OCI-LY7 (cell line): Measurements from ENCODE around the gene PRAF2. TPM values are rescaled to one million over a fixed set of nuclear protein-coding genes. Genes with fewer than 3 reads are reported as not detected.
A peak's percentile ranks its signal among the peaks of the same experiment; 100 is the strongest.

Experiments used
- BruUV-seq: library from RNA; stranded (reverse); fragments of 400-500 nt; replicated peaks from 2 replicates; lab custom pipeline; 2021; lab: Mats Ljungman, UMichigan
- CTCF ChIA-PET: fragments of 300-600 bp; sonication (Branson Sonifier 250); formaldehyde crosslinking; loops from one replicate; lab custom pipeline; 2022; ENCODE audit warnings: antibody characterized with exemption; ENCODE audit not compliant: unreplicated experiment; lab: Charles Lee
- POLR2A ChIA-PET: fragments of 300-600 bp; sonication (Branson Sonifier 250); formaldehyde crosslinking; loops from one replicate; lab custom pipeline; 2022; ENCODE audit warnings: antibody characterized with exemption; lab: Charles Lee
- DNase-seq: peaks from one replicate; pipeline ENCODE4 v3.0.0-alpha.2; 2015; ENCODE audit warnings: low spot score
- H2AFZ ChIP-seq: fragments of 200-600 bp; sonication (generic), shearing (Covaris generic); 2 replicates; pipeline ENCODE4 v1.6.1; 2014; ENCODE audit warnings: mild to moderate bottlenecking, antibody characterized with exemption, low read length, moderate library complexity
- H3K27ac ChIP-seq: fragments of 200-600 bp; sonication (generic); 2 replicates; pipeline ENCODE4 v1.5.1; 2014; ENCODE audit warnings: mixed run types, low read depth, mild to moderate bottlenecking, moderate library complexity, low read length, inconsistent platforms; ENCODE audit not compliant: poor library complexity, severe bottlenecking
- H3K36me3 ChIP-seq: fragments of 200-600 bp; sonication (generic); 2 replicates; pipeline ENCODE4 v1.6.1; 2014; ENCODE audit warnings: mild to moderate bottlenecking, antibody characterized with exemption, low read length, moderate library complexity, mixed read lengths; ENCODE audit not compliant: insufficient read depth
- H3K4me1 ChIP-seq: fragments of 200-600 bp; sonication (generic); 2 replicates; pipeline ENCODE4 v1.5.1; 2014; ENCODE audit warnings: mild to moderate bottlenecking, low read length; ENCODE audit not compliant: insufficient read depth, poor library complexity, severe bottlenecking
- H3K4me2 ChIP-seq: fragments of 200-600 bp; sonication (generic); 2 replicates; pipeline ENCODE4 v1.6.1; 2014; ENCODE audit warnings: mild to moderate bottlenecking, low read length
- H3K4me3 ChIP-seq: fragments of 200-600 bp; sonication (generic); 2 replicates; pipeline ENCODE4 v1.5.1; 2014; ENCODE audit warnings: mild to moderate bottlenecking, low read depth, low read length; ENCODE audit not compliant: poor library complexity, severe bottlenecking
- H3K79me2 ChIP-seq: fragments of 200-600 bp; sonication (generic); 2 replicates; pipeline ENCODE4 v1.6.1; 2016; ENCODE audit warnings: low read depth, mild to moderate bottlenecking, low read length, moderate library complexity, mixed read lengths; ENCODE audit not compliant: insufficient read depth
- H3K9me2 ChIP-seq: fragments of 200-600 bp; sonication (generic); 2 replicates; pipeline ENCODE4 v1.6.1; 2016; ENCODE audit warnings: mild to moderate bottlenecking, low read length, mixed read lengths; ENCODE audit not compliant: insufficient read depth
- H3K9me3 ChIP-seq: fragments of 200-600 bp; sonication (generic); 2 replicates; pipeline ENCODE4 v1.6.1; 2014; ENCODE audit warnings: mild to moderate bottlenecking, mixed run types, low read length, mixed read lengths
- H4K20me1 ChIP-seq: fragments of 200-600 bp; sonication (generic); 2 replicates; pipeline ENCODE4 v1.6.1; 2014; ENCODE audit warnings: mild to moderate bottlenecking, antibody characterized with exemption, low read length, moderate library complexity, mixed read lengths; ENCODE audit not compliant: insufficient read depth
- CTCF ChIP-seq: fragments of 200-600 bp; sonication (generic); conservative IDR thresholded peaks from 2 replicates; pipeline ENCODE4 v1.5.1; 2014; ENCODE audit warnings: mild to moderate bottlenecking, antibody characterized with exemption, low read length, moderate library complexity, mixed read lengths
- EZH2phosphoT487 ChIP-seq: fragments of 200-600 bp; sonication (generic); IDR thresholded peaks from 2 replicates; pipeline ENCODE4 v1.6.1; 2018; ENCODE audit warnings: low read depth, borderline replicate concordance, mild to moderate bottlenecking, mixed run types, antibody characterized with exemption, low read length, moderate library complexity, mixed read lengths
- intact Hi-C: fragments of 100-400 bp; cut with micrococcal nuclease; formaldehyde crosslinking; loops from one replicate; pipeline ENCODE4 v1.10.0; 2022; ENCODE audit not compliant: unreplicated experiment
- total RNA-seq, 2 experiments: library from RNA; depleted of rRNA in 1 of 2; stranded (reverse); fragments of >200 nt in 1 of 2; shearing (Covaris generic) in 1 of 2; gene quantifications; 2 replicates each; pipeline ENCODE4 v1.2.3, GENCODE V29; 2014 to 2022

Gene PRAF2
- total RNA-seq, 2 experiments from 2014 or later = 2.3 to 20.3 TPM

- intact Hi-C loops = loop anchor here (2.0 to 5.0 kb wide), 4 partner anchors 41 to 146 kb away; partner anchors contain the start of genes GRIPAP1, PIM2, PQBP1 and TIMM17B
- Histone ChIP-seq H3K9me2 (no peaks in the 10 kb centered on the region), H3K27ac (peak within 1 kb of the TSS; percentile 55), H3K4me1 (peaks cover 45% of the 10 kb centered on the region), H3K9me3 (no peaks in the 10 kb centered on the region), H3K36me3 (peaks cover 10% of the 10 kb centered on the region), H4K20me1 (no peaks in the 10 kb centered on the region), H3K4me2 (peak within 1 kb of the TSS; percentile 92), H3K4me3 (peak within 1 kb of the TSS; percentile 84), H3K79me2 (peaks cover 13% of the 10 kb centered on the region; the same call in 1 of the 2 replicates), H2AFZ (peak within 1 kb of the TSS; percentile 94)
- TF ChIP-seq CTCF (peak; percentile 73), EZH2phosphoT487 (no peak)
- no TSS peak for BruUV-seq
- peak; percentile 98 for DNase-seq
- CTCF ChIA-PET = interaction anchor here (0.6 kb wide), 3 partner anchors 54 to 241 kb away, joined by 3 to 5 read pairs (median 4); partner anchors contain the start of gene HDAC6
- POLR2A ChIA-PET = interaction anchor here (1.4 to 3.3 kb wide), 3 partner anchors 41 to 101 kb away, joined by 3 to 12 read pairs (median 3); no protein-coding TSS in a partner anchor
These were observed 30.4 kb downstream of the PRAF2 start, which contains the start of gene TFE3 for GRCh38 chrX:49043220-49043986. TFE3 (minus strand) TSS chrX:49043357; CDS start chrX:49043226, 131 bp downstream.

GRCh38 chrX:49042581-49043219 is 31.1 kb downstream of the PRAF2 start:
- peaks cover 45% of the 10 kb centered on the region for H3K4me1 ChIP-seq
- no peaks in the 10 kb centered on the region for H3K9me2 ChIP-seq
- peak overlapping the region; percentile 84 for H3K4me3 ChIP-seq
- CTCF ChIA-PET = interaction anchor here (0.6 kb wide), 1 partner anchor 54 kb away, joined by 5 read pairs; no protein-coding TSS in a partner anchor
- intact Hi-C loops = loop anchor here (2.0 to 5.0 kb wide), 4 partner anchors 40 to 145 kb away; partner anchors contain the start of genes GRIPAP1, PIM2, PQBP1 and TIMM17B
- H3K9me3 ChIP-seq = no peaks in the 10 kb centered on the region
- peaks cover 13% of the 10 kb centered on the region; the same call in 1 of the 2 replicates for H3K79me2 ChIP-seq
- POLR2A ChIA-PET = interaction anchor here (0.6 to 3.3 kb wide), 5 partner anchors 40 to 100 kb away, joined by 3 to 12 read pairs (median 3); partner anchors contain the start of gene GRIPAP1
- no peaks in the 10 kb centered on the region for H4K20me1 ChIP-seq
- no peak for TF ChIP-seq CTCF
- TF ChIP-seq EZH2phosphoT487 = no peak
- peaks cover 17% of the 10 kb centered on the region for H3K36me3 ChIP-seq
- H3K4me2 ChIP-seq = peak overlapping the region; percentile 92
- BruUV-seq = no TSS peak
- H3K27ac ChIP-seq = peak overlapping the region; percentile 55
- no peak overlapping the region for H2AFZ ChIP-seq
- no peak for DNase-seq
